Thoracic aorta (tissue), 2 donors: ENCODE results near the gene HERC4. TPM values are rescaled to one million over a fixed set of nuclear protein-coding genes. Genes with fewer than 3 reads are reported as not detected.

Source experiments
- ATAC-seq: fragments of 150-250 bp; one replicate; pipeline ENCODE4 v1.8.0; 2017; ENCODE audit warnings: low read depth; ENCODE audit not compliant: insufficient number of reproducible peaks, low FRiP score
- DNase-seq: peaks from one replicate; pipeline ENCODE4 v3.0.0-alpha.2; 2020; ENCODE audit warnings: low spot score
- H3K27ac ChIP-seq, 2 donors: fragments of 200-600 bp; sonication (generic); 1 replicate in 1 of 2; 2 replicates in 1 of 2; pipeline ENCODE4 v1.5.1; 2016; ENCODE audit warnings: mild to moderate bottlenecking in 2 of 2, moderate library complexity in 2 of 2
- H3K27me3 ChIP-seq: fragments of 200-600 bp; sonication (generic); replicated peaks from 2 replicates; pipeline ENCODE4 v1.6.0; 2016; ENCODE audit warnings: mild to moderate bottlenecking; ENCODE audit not compliant: insufficient read depth
- H3K36me3 ChIP-seq: fragments of 200-600 bp; sonication (generic); one replicate; pipeline ENCODE4 v1.5.1; 2016
- H3K4me1 ChIP-seq, 2 donors: fragments of 200-600 bp; sonication (generic); 1 replicate in 1 of 2; 2 replicates in 1 of 2; pipeline versions ENCODE4 v1.5.1 to v1.6.0; 2016; ENCODE audit warnings: low read depth in 2 of 2, mild to moderate bottlenecking in 1 of 2; ENCODE audit not compliant: control insufficient read depth in 1 of 2
- H3K4me3 ChIP-seq: fragments of 200-600 bp; sonication (generic); 2 replicates; pipeline ENCODE4 v1.5.1; 2016; ENCODE audit warnings: mild to moderate bottlenecking
- H3K9me3 ChIP-seq: fragments of 200-600 bp; sonication (generic); 2 replicates; pipeline ENCODE4 v1.5.1; 2016
- total RNA-seq, 2 donors: library from RNA; depleted of rRNA; stranded (reverse); fragments of >200 nt; gene quantifications; one replicate each; pipeline versions ENCODE4 v1.1.0 to v1.2.3, GENCODE V29; 2016
- TF ChIP-seq, protein P1 (sequence below): fragments of 200-600 bp; sonication (generic); IDR thresholded peaks from one replicate; pipeline ENCODE4 v1.5.1; 2019; ENCODE audit warnings: antibody characterized with exemption

Gene HERC4
- total RNA-seq, 2 donors from 2014 or later: 60.2 to 83.7 TPM

DNA sequence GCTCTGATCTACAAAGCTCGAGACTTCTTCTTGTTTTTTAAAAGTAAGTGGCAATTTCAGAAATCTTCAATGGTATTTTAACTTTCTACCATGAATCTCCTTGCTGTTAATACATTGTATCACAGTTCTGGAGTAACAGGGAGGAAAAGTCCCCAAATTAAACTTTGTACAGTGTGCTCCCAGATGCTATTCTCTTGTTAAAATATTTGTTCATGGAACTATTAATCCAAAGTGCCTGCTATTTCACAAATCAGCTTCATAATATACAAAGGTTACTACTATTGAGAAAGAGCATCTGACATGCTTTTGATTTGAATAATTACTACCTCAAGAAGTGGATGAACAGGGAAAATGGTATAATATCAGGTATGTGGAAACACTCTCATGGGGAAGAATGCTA lies 154.0 kb downstream of the HERC4 start:
- Histone ChIP-seq H3K27ac (no peak overlapping the region), H3K4me1 (no peaks in the 10 kb centered on the region), H3K4me3 (no peak overlapping the region), H3K9me3 (no peaks in the 10 kb centered on the region), H3K27me3 (no peaks in the 10 kb centered on the region), H3K36me3 (peaks cover 3% of the 10 kb centered on the region)
- TF ChIP-seq, protein P1, sequence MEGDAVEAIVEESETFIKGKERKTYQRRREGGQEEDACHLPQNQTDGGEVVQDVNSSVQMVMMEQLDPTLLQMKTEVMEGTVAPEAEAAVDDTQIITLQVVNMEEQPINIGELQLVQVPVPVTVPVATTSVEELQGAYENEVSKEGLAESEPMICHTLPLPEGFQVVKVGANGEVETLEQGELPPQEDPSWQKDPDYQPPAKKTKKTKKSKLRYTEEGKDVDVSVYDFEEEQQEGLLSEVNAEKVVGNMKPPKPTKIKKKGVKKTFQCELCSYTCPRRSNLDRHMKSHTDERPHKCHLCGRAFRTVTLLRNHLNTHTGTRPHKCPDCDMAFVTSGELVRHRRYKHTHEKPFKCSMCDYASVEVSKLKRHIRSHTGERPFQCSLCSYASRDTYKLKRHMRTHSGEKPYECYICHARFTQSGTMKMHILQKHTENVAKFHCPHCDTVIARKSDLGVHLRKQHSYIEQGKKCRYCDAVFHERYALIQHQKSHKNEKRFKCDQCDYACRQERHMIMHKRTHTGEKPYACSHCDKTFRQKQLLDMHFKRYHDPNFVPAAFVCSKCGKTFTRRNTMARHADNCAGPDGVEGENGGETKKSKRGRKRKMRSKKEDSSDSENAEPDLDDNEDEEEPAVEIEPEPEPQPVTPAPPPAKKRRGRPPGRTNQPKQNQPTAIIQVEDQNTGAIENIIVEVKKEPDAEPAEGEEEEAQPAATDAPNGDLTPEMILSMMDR: no peak
- ATAC-seq (no peak), DNase-seq (no peak)

- peaks cover 14% of the 10 kb centered on the region for H3K36me3 ChIP-seq
- no peaks in the 10 kb centered on the region for H3K4me1 ChIP-seq
- no peaks in the 10 kb centered on the region for H3K27me3 ChIP-seq
- H3K4me3 ChIP-seq: no peak overlapping the region
- DNase-seq: no peak
- no peak for ATAC-seq
- no peaks in the 10 kb centered on the region for H3K9me3 ChIP-seq
- TF ChIP-seq, protein P1: no peak
- H3K27ac ChIP-seq: no peak overlapping the region
Observed at GRCh38 chr10:67917679-67918078, 157.4 kb downstream of the HERC4 start.

DNA sequence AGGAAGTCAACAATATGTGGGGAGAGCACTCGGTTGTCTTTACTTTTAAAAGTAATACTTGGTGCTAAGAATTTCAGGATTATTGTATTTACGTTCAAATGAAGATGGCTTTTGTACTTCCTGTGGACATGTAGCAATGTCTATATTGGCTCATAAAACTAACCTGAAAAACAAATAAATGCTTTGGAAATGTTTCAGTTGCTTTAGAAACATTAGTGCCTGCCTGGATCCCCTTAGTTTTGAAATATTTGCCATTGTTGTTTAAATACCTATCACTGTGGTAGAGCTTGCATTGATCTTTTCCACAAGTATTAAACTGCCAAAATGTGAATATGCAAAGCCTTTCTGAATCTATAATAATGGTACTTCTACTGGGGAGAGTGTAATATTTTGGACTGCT lies 157.9 kb downstream of the HERC4 start:
- no peaks in the 10 kb centered on the region for H3K9me3 ChIP-seq
- no peak overlapping the region for H3K4me3 ChIP-seq
- TF ChIP-seq, protein P1: no peak
- no peaks in the 10 kb centered on the region for H3K27me3 ChIP-seq
- H3K36me3 ChIP-seq: peaks cover 19% of the 10 kb centered on the region
- no peaks in the 10 kb centered on the region for H3K4me1 ChIP-seq
- ATAC-seq (no peak), DNase-seq (no peak)
- no peak overlapping the region for H3K27ac ChIP-seq

DNA sequence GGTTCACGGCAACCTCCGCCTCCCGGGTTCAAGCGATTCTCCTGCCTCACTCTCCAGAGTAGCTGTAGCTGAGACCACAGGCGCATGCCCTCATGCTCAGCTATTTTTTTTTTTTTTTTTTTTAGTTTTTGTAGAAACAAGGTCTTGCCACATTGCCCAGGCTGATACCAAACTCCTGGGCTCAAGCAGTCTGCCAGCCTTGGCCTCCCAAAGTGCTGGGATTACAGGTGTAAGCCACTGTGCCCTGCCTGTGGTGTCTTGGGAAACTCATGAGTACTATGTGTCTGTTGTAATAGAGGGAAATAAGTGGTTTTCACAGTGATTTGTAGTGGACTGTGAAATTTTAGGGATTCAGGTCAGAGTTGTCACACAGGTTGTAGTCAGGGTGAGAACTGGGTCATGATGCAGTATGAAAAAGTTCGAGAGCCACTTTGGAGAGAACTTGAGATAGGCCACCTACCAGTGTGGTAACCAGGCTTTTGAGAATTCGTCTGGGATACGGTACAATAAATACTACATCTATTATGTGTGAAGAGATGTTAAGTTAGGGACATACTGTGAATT lies 160.2 kb downstream of the HERC4 start:
- no peak overlapping the region for H3K27ac ChIP-seq
- no peak for ATAC-seq
- H3K27me3 ChIP-seq: no peaks in the 10 kb centered on the region
- DNase-seq: no peak
- H3K9me3 ChIP-seq: no peaks in the 10 kb centered on the region
- no peak overlapping the region for H3K4me3 ChIP-seq
- TF ChIP-seq, protein P1: no peak
- H3K36me3 ChIP-seq: peaks cover 31% of the 10 kb centered on the region
- H3K4me1 ChIP-seq: no peaks in the 10 kb centered on the region

DNA sequence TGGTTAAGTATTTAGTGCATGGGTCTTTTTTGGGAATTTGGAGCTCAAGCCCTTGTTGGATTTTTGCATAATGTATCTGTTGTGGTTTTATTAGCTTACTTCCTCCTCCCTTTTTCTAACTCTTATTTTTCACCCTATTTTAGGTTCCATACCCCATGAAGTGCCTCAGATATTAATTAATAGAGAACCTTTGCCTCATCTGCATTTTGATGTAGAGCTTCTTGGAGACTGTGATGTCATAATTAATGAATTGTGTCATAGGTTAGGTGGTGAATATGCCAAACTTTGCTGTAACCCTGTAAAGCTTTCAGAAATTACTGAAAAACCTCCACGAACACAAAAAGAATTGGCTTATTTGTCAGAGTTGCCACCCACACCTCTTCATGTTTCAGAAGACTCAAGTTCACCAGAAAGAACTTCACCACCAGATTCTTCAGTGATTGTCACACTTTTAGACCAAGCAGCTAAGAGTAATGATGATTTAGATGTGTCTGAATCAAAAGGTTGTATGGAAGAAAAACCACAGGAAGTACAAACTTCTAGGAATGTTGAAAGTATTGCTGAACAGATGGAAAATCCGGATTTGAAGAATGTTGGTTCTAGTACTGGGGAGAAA lies 162.6 kb downstream of the HERC4 start:
- Histone ChIP-seq H3K27me3 (no peaks in the 10 kb centered on the region), H3K27ac (no peak overlapping the region), H3K4me3 (no peak overlapping the region), H3K4me1 (no peaks in the 10 kb centered on the region), H3K9me3 (no peaks in the 10 kb centered on the region), H3K36me3 (peaks cover 53% of the 10 kb centered on the region)
- no peak for DNase-seq
- TF ChIP-seq, protein P1: no peak
- ATAC-seq: no peak
